Measurements from ENCODE around the gene USP36.

DNA sequence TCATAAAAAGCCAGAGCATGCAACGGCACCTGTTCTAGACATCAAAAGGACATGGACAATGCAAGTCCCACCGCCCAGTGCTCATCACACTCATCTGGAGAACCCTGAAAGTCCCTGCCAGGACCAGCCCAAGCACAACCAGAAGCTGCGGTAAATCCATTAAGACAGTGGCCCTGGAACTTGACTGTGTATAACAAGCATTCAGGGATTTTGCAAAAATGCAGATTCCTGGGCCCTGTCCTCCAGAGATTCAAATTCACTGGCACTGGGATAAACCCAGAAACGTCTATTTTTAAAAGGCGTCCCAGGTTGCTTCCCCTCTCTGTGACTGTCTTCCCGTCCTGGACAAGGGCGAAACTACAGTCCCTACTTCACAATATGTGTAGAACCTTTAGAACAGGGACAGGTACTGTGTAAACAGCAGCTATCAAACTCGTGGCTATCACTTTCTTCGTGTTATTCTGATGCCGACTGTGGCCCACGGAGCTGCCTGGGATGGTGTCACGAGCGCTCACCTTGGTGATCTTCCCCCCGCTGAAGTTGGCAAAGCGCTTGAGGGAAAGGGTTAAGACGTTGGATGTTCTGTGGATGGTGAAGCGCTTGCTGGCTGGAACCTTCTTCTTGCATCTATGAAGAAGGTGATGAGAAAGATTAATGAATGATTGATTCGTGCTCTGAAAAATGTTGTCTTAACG lies 22.3 kb downstream of the USP36 start:
- TF ChIP-seq, protein P1, sequence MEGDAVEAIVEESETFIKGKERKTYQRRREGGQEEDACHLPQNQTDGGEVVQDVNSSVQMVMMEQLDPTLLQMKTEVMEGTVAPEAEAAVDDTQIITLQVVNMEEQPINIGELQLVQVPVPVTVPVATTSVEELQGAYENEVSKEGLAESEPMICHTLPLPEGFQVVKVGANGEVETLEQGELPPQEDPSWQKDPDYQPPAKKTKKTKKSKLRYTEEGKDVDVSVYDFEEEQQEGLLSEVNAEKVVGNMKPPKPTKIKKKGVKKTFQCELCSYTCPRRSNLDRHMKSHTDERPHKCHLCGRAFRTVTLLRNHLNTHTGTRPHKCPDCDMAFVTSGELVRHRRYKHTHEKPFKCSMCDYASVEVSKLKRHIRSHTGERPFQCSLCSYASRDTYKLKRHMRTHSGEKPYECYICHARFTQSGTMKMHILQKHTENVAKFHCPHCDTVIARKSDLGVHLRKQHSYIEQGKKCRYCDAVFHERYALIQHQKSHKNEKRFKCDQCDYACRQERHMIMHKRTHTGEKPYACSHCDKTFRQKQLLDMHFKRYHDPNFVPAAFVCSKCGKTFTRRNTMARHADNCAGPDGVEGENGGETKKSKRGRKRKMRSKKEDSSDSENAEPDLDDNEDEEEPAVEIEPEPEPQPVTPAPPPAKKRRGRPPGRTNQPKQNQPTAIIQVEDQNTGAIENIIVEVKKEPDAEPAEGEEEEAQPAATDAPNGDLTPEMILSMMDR (IDR thresholded peaks at IDR 0.05) = no peak
- TF ChIP-seq POLR2A (IDR thresholded peaks at IDR 0.05) = no peak

Data from adrenal gland (tissue), 5 donors.